ENCODE data around the gene SUGCT. TPM values are rescaled to one million over a fixed set of nuclear protein-coding genes. Genes with fewer than 3 reads are reported as not detected.

Gene SUGCT
- total and polyA plus RNA-seq, 2 of the 13 experiments (the other 11 are each of a cell fraction or from before 2014, with no cell fraction given), result 10.1 to 22.2 TPM

GRCh38 chr7:40230101-40230500 is 95.3 kb downstream of the SUGCT start:
- in situ Hi-C loops (cut with HindIII; ENCODE audit: extremely low pct_ligation_motif_present, low pct_unique_long_range_greater_than_20kb) (loop anchor here (25.0 kb wide), 1 partner anchor 1482 kb away; the partner anchor contains the start of gene INHBA), intact Hi-C loops (cut with micrococcal nuclease; ENCODE audit: unreplicated experiment) (no loop called here)
- no peak overlapping the region for H3K27ac ChIP-seq (ENCODE audit: extremely low read length, insufficient read depth, low read length)
- BruUV-seq (replicated peaks), result no TSS peak
- no peak overlapping the region for H2AFZ ChIP-seq (ENCODE audit: low read length)
- DNase-seq (ENCODE audit: low spot score) (no peak), ATAC-seq (no peak), FAIRE-seq (no peak)
- 91% methylated on average over 4 of the region's 4 CpGs for WGBS (ENCODE audit: low lambda C conversion rate)
- no peaks in the 10 kb centered on the region for H3K9me3 ChIP-seq (ENCODE audit: low read length)
- H4K20me1 ChIP-seq (ENCODE audit: insufficient read depth, low read length), result no peaks in the 10 kb centered on the region
- no peak for TF ChIP-seq ONECUT2 (CRISPR knock-in tag; IDR thresholded peaks at IDR 0.05)
- no peak for TF ChIP-seq FOXJ3 (CRISPR knock-in tag; IDR thresholded peaks at IDR 0.05; ENCODE audit: borderline replicate concordance)
- no peak for TF ChIP-seq TEAD2 (CRISPR knock-in tag; IDR thresholded peaks at IDR 0.05)
- no peak for TF ChIP-seq SETDB1 (CRISPR knock-in tag; IDR thresholded peaks at IDR 0.05; ENCODE audit: borderline replicate concordance)
- no peak for TF ChIP-seq POGZ (CRISPR knock-in tag; IDR thresholded peaks at IDR 0.05)
- no peak for TF ChIP-seq ZNF331 (CRISPR knock-in tag; IDR thresholded peaks at IDR 0.05)
- TF ChIP-seq ZNF660 (CRISPR knock-in tag; IDR thresholded peaks at IDR 0.05; ENCODE audit: borderline replicate concordance, low read depth), result no peak
- no peak for TF ChIP-seq RFXAP (CRISPR knock-in tag; IDR thresholded peaks at IDR 0.05; ENCODE audit: borderline replicate concordance)
- no peak for TF ChIP-seq E2F1 (CRISPR knock-in tag; IDR thresholded peaks at IDR 0.05)
- TF ChIP-seq ZNF607 (CRISPR knock-in tag; IDR thresholded peaks at IDR 0.05; ENCODE audit: borderline replicate concordance), result no peak
- no peak for TF ChIP-seq FUBP1 (CRISPR knock-in tag; IDR thresholded peaks at IDR 0.05; ENCODE audit: borderline replicate concordance)
- no peak for TF ChIP-seq ZNF788 (CRISPR knock-in tag; IDR thresholded peaks at IDR 0.05; ENCODE audit: borderline replicate concordance)
- no peak for TF ChIP-seq UBTF (CRISPR knock-in tag; IDR thresholded peaks at IDR 0.05)
- TF ChIP-seq PLRG1 (conservative IDR thresholded peaks at IDR 0.05), result no peak
- no peak for TF ChIP-seq PAF1 (CRISPR knock-in tag; IDR thresholded peaks at IDR 0.05)
- no peak for TF ChIP-seq ZNF12 (CRISPR knock-in tag; IDR thresholded peaks at IDR 0.05)
- no peaks in the 10 kb centered on the region for H3K27me3 ChIP-seq (ENCODE audit: control insufficient read depth in 1 of 2, insufficient read depth in 2 of 2, low read length in 2 of 2)
- H3K4me2 ChIP-seq (ENCODE audit: low read depth, low read length), result no peak overlapping the region
- ChIA-PET POLR2A (no interaction called here), CTCF (ENCODE audit: low intra/inter-chr PET ratio, low total read pairs) (no interaction called here)
- no peaks in the 10 kb centered on the region for H3K79me2 ChIP-seq (ENCODE audit: insufficient read depth, low read length)
- H3K9ac ChIP-seq (ENCODE audit: insufficient read depth, low read depth, low read length), result no peak overlapping the region
- no peaks in the 10 kb centered on the region for H3K36me3 ChIP-seq (replicated peaks in 1 of 2; ENCODE audit: control insufficient read depth in 1 of 2, insufficient read depth in 2 of 2, low read length in 2 of 2)
- no peaks in the 10 kb centered on the region; the same call in 1 of the 2 replicates for H3K4me1 ChIP-seq (ENCODE audit: insufficient read depth, low read length)
- H3K4me3 ChIP-seq (replicated peaks in 1 of 3; ENCODE audit: insufficient read depth in 1 of 3, low read depth in 2 of 3, low read length in 3 of 3), result no peak overlapping the region
